Measurements from ENCODE around the gene EVA1A.
"Not testable (repeated sequence)": the region's sequence is repeated elsewhere in the genome, so short reads cannot be mapped to it uniquely, and the experiment has no call there.

Gene EVA1A

GRCh38 chr2:75480971-75481836 is 79.5 kb downstream of the EVA1A start:
- DNase-seq, result peak in 1 of 4 experiments; percentile 4

- DNase-seq, result not testable (repeated sequence)
Measured at GRCh38 chr2:75477696-75478095, 83.0 kb downstream of the EVA1A start.

GRCh38 chr2:75476761-75477160 is 84.0 kb downstream of the EVA1A start:
- no peak for DNase-seq

- no peak for DNase-seq
Measured at GRCh38 chr2:75475976-75476375, 84.8 kb downstream of the EVA1A start.

- no peak for DNase-seq
Measured at GRCh38 chr2:75475049-75475448, 85.7 kb downstream of the EVA1A start.

- DNase-seq, result no peak
Measured at GRCh38 chr2:75474115-75474514, 86.6 kb downstream of the EVA1A start.

- peak; percentile 36 to 60 (median 42) for DNase-seq
Measured at GRCh38 chr2:75466708-75467311, 93.9 kb downstream of the EVA1A start.

- DNase-seq, result no peak
Measured at GRCh38 chr2:75465317-75465984, 95.3 kb downstream of the EVA1A start.

- DNase-seq, result no peak
Measured at GRCh38 chr2:75464348-75464946, 96.3 kb downstream of the EVA1A start.

GRCh38 chr2:75462721-75463120 is 98.0 kb downstream of the EVA1A start:
- DNase-seq, result no peak

- DNase-seq, result no peak
Measured at GRCh38 chr2:75462206-75462605, 98.5 kb downstream of the EVA1A start.

- no peak for DNase-seq
Measured at GRCh38 chr2:75460630-75461029, 100.1 kb downstream of the EVA1A start.

GRCh38 chr2:75459565-75460310 is 101.0 kb downstream of the EVA1A start:
- no peak for DNase-seq

GRCh38 chr2:75458201-75458600 is 102.5 kb downstream of the EVA1A start:
- no peak for DNase-seq

GRCh38 chr2:75456825-75457224 is 103.9 kb downstream of the EVA1A start:
- no peak for DNase-seq

- DNase-seq, result no peak
Measured at GRCh38 chr2:75456111-75456510, 104.6 kb downstream of the EVA1A start.

- no peak for DNase-seq
Measured at GRCh38 chr2:75454241-75454620, 106.5 kb downstream of the EVA1A start.

GRCh38 chr2:75453384-75454240 is 107.1 kb downstream of the EVA1A start:
- DNase-seq, result no peak

- no peak for DNase-seq
Measured at GRCh38 chr2:75450068-75450467, 110.7 kb downstream of the EVA1A start.

- no peak for DNase-seq
Measured at GRCh38 chr2:75447176-75447575, 113.6 kb downstream of the EVA1A start.
